Smooth muscle cell (in vitro differentiated cells): ENCODE results near the gene SP9. TPM values are rescaled to one million over a fixed set of nuclear protein-coding genes. Genes with fewer than 3 reads are reported as not detected.

Source experiments
- DNase-seq: peaks from one replicate; lab custom pipeline; 2025; ENCODE audit not compliant: unreplicated experiment; lab: John Stamatoyannopoulos, UW
- H2AFZ ChIP-seq: fragments of 200-600 bp; sonication (generic); 2 replicates; pipeline ENCODE4 v1.6.0; 2016; ENCODE audit warnings: antibody characterized with exemption, low read depth, mild to moderate bottlenecking
- H3F3A ChIP-seq: fragments of 200-600 bp; sonication (generic); 2 replicates; pipeline ENCODE4 v1.6.0; 2017; ENCODE audit warnings: antibody characterized with exemption, low read depth
- H3K27ac ChIP-seq: fragments of 200-600 bp; sonication (generic); 2 replicates; pipeline ENCODE4 v1.5.1; 2016; ENCODE audit warnings: low read depth, mild to moderate bottlenecking
- H3K27me3 ChIP-seq: fragments of 200-600 bp; sonication (generic); 2 replicates; pipeline ENCODE4 v1.6.1; 2016; ENCODE audit warnings: low read depth, mild to moderate bottlenecking
- H3K36me3 ChIP-seq: fragments of 200-600 bp; sonication (generic); 2 replicates; pipeline ENCODE4 v1.5.1; 2016; ENCODE audit warnings: low read depth
- H3K4me1 ChIP-seq: fragments of 200-600 bp; sonication (generic); 2 replicates; pipeline ENCODE4 v1.5.1; 2016; ENCODE audit warnings: low read depth
- H3K4me2 ChIP-seq: fragments of 200-600 bp; sonication (generic); 2 replicates; pipeline ENCODE4 v1.6.0; 2016; ENCODE audit warnings: mild to moderate bottlenecking
- H3K4me3 ChIP-seq: fragments of 200-600 bp; sonication (generic); 2 replicates; pipeline ENCODE4 v1.5.1; 2016; ENCODE audit warnings: mild to moderate bottlenecking
- H3K79me2 ChIP-seq: fragments of 200-600 bp; sonication (generic); 2 replicates; pipeline ENCODE4 v1.6.0; 2016; ENCODE audit warnings: low read depth, mild to moderate bottlenecking
- H3K9ac ChIP-seq: fragments of 200-600 bp; sonication (generic); 2 replicates; pipeline ENCODE4 v1.6.0; 2016; ENCODE audit warnings: low read depth
- H3K9me3 ChIP-seq: fragments of 200-600 bp; sonication (generic); replicated peaks from 2 replicates; pipeline ENCODE4 v1.5.1; 2016; ENCODE audit warnings: low read depth
- H4K20me1 ChIP-seq: fragments of 200-600 bp; sonication (generic); 2 replicates; pipeline ENCODE4 v1.6.0; 2016; ENCODE audit warnings: low read depth
- WGBS: methylation state at CpG from one replicate; pipeline ENCODE4 v1.1.7; 2016; ENCODE audit warnings: low lambda C conversion rate; 5-methylcytosine and 5-hydroxymethylcytosine counted together
- polyA plus RNA-seq: library from polyadenylated mRNA; unstranded; fragments of >200 nt; fragmentation: Nextera tagmentation; extraction: Ambion mirVana; gene quantifications from 2 replicates; pipeline ENCODE4 v1.2.1, GENCODE V29; 2016
- total RNA-seq: library from RNA; depleted of rRNA; stranded (reverse); fragments of >200 nt; gene quantifications from 2 replicates; pipeline ENCODE4 v1.2.3, GENCODE V29; 2014
- TF ChIP-seq, protein P1 (sequence below): fragments of 200-600 bp; sonication (generic); IDR thresholded peaks from 2 replicates; pipeline ENCODE4 v1.5.1; 2017; ENCODE audit warnings: borderline replicate concordance, mild to moderate bottlenecking, antibody characterized with exemption; ENCODE audit not compliant: insufficient read depth, poor library complexity, severe bottlenecking

SP9 gene
- total and polyA plus RNA-seq, 2 experiments from 2014 or later: 0.17 to 0.49 TPM

DNA sequence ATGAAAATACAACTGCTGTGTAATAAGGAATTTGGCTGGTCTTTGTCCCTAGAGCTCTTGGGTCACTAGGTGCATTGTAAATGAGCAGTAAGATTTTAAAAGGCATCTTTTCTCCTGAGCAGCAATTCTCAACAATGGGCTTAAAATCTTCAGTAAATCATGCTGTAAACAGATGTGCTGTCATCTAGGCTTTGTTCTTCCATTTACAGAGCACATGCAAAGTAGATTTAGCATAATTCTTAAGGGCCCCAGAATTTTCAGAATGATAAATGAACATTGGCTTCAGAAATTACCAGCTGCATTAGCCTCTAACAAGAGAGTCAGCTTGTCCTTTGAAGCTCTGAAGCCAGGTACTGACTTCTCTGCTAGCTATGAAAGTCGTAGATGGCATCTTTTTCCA lies 33.9 kb downstream of the SP9 start:
- Histone ChIP-seq H3K36me3 (peaks cover 32% of the 10 kb centered on the region), H3F3A (no peaks in the 10 kb centered on the region), H3K79me2 (no peaks in the 10 kb centered on the region), H4K20me1 (peaks cover 8% of the 10 kb centered on the region), H3K9ac (no peak overlapping the region), H3K4me3 (no peak overlapping the region), H3K4me1 (no peaks in the 10 kb centered on the region), H3K27me3 (no peaks in the 10 kb centered on the region), H3K4me2 (no peak overlapping the region), H3K9me3 (no peaks in the 10 kb centered on the region), H3K27ac (no peak overlapping the region), H2AFZ (no peak overlapping the region)
- DNase-seq: no peak
- TF ChIP-seq, protein P1, sequence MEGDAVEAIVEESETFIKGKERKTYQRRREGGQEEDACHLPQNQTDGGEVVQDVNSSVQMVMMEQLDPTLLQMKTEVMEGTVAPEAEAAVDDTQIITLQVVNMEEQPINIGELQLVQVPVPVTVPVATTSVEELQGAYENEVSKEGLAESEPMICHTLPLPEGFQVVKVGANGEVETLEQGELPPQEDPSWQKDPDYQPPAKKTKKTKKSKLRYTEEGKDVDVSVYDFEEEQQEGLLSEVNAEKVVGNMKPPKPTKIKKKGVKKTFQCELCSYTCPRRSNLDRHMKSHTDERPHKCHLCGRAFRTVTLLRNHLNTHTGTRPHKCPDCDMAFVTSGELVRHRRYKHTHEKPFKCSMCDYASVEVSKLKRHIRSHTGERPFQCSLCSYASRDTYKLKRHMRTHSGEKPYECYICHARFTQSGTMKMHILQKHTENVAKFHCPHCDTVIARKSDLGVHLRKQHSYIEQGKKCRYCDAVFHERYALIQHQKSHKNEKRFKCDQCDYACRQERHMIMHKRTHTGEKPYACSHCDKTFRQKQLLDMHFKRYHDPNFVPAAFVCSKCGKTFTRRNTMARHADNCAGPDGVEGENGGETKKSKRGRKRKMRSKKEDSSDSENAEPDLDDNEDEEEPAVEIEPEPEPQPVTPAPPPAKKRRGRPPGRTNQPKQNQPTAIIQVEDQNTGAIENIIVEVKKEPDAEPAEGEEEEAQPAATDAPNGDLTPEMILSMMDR: no peak
- 92% methylated on average over 1 of the region's 1 CpG for WGBS

DNA sequence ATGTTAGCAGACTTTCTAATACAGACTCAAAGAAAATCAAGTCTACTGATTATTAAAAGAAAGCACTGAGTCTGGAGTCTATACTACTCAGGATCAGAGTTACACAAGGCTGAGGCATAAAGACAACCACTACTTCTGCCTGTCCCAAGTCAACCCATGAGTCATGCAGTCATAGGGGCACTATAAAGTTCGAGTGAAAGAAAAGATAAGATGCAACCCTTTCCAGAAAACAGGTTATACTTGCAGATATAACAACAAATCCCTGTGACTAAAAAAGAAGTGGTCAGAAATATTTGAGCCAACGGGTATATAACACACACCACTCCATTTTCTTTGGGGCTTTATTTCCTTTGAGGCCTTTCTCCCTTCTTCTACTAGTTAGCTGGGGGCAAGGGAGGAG lies 42.2 kb downstream of the SP9 start:
- TF ChIP-seq, protein P1: no peak
- no peak for DNase-seq
- Histone ChIP-seq H3K9me3 (no peaks in the 10 kb centered on the region), H3K79me2 (no peaks in the 10 kb centered on the region), H4K20me1 (peaks cover 12% of the 10 kb centered on the region), H3K4me2 (no peak overlapping the region), H3K27ac (no peak overlapping the region), H3F3A (no peaks in the 10 kb centered on the region), H2AFZ (no peak overlapping the region), H3K4me1 (no peaks in the 10 kb centered on the region), H3K27me3 (no peaks in the 10 kb centered on the region), H3K9ac (no peak overlapping the region), H3K36me3 (peaks cover 29% of the 10 kb centered on the region), H3K4me3 (no peak overlapping the region)
- 59% methylated on average over 2 of the region's 2 CpGs for WGBS

DNA sequence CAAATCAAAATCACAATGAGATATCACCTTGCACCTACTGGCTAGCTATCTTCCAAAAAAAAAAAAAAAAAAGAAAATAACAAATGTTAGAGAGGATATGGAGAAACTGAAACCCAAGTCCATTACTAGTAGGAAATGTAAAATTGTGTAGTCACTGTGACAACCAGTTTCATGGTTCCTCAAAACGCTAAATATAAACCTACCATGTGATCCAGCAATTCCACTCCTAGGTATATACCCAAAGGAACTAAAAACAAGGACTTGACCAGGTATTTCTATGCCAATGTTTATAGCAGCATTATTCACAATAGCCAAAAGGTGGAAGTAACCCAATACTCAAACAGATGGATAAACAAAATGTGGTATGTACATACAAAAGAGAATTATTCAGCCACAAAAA lies 49.0 kb downstream of the SP9 start:
- H4K20me1 ChIP-seq: peaks cover 54% of the 10 kb centered on the region
- DNase-seq: no peak
- no peak overlapping the region for H3K4me2 ChIP-seq
- H3K79me2 ChIP-seq: peaks cover 28% of the 10 kb centered on the region
- H2AFZ ChIP-seq: no peak overlapping the region
- 93% methylated on average over 1 of the region's 1 CpG for WGBS
- H3K4me1 ChIP-seq: no peaks in the 10 kb centered on the region
- no peak overlapping the region for H3K4me3 ChIP-seq
- TF ChIP-seq, protein P1: no peak
- H3K27me3 ChIP-seq: no peaks in the 10 kb centered on the region
- peaks cover 20% of the 10 kb centered on the region for H3K36me3 ChIP-seq
- H3K27ac ChIP-seq: no peak overlapping the region
- H3K9ac ChIP-seq: no peak overlapping the region
- no peaks in the 10 kb centered on the region for H3K9me3 ChIP-seq
- no peaks in the 10 kb centered on the region for H3F3A ChIP-seq

DNA sequence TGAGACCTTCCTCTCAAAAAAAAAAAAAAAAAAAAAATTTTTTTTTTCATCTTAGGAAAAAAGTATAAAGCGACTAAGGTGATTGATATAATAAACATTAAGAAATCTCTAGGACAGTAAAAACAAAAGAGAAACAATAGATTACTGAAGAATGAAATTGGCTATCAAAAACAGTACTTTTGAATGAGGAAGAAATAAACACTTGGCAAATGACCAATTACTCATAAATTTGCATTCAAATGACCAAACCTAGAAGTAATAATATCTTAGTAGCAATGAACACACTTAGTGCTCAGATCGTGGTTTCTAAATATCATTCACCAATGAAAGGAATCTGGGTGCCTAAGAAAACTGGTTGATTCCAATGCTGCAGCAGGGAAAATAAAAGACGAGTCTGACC lies 50.4 kb downstream of the SP9 start:
- H3K79me2 ChIP-seq: peaks cover 34% of the 10 kb centered on the region
- H3K27me3 ChIP-seq: no peaks in the 10 kb centered on the region
- no peak overlapping the region for H3K9ac ChIP-seq
- no peaks in the 10 kb centered on the region for H3K4me1 ChIP-seq
- WGBS: 96% methylated on average over 3 of the region's 3 CpGs
- H4K20me1 ChIP-seq: peaks cover 67% of the 10 kb centered on the region
- H2AFZ ChIP-seq: no peak overlapping the region
- H3K27ac ChIP-seq: no peak overlapping the region
- no peak for DNase-seq
- peaks cover 14% of the 10 kb centered on the region for H3K36me3 ChIP-seq
- TF ChIP-seq, protein P1: no peak
- no peak overlapping the region for H3K4me3 ChIP-seq
- H3K9me3 ChIP-seq: no peaks in the 10 kb centered on the region
- no peaks in the 10 kb centered on the region for H3F3A ChIP-seq
- H3K4me2 ChIP-seq: no peak overlapping the region
